ENCODE measurements around the gene SESTD1.

Gene SESTD1, protein sequence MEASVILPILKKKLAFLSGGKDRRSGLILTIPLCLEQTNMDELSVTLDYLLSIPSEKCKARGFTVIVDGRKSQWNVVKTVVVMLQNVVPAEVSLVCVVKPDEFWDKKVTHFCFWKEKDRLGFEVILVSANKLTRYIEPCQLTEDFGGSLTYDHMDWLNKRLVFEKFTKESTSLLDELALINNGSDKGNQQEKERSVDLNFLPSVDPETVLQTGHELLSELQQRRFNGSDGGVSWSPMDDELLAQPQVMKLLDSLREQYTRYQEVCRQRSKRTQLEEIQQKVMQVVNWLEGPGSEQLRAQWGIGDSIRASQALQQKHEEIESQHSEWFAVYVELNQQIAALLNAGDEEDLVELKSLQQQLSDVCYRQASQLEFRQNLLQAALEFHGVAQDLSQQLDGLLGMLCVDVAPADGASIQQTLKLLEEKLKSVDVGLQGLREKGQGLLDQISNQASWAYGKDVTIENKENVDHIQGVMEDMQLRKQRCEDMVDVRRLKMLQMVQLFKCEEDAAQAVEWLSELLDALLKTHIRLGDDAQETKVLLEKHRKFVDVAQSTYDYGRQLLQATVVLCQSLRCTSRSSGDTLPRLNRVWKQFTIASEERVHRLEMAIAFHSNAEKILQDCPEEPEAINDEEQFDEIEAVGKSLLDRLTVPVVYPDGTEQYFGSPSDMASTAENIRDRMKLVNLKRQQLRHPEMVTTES

DNA sequence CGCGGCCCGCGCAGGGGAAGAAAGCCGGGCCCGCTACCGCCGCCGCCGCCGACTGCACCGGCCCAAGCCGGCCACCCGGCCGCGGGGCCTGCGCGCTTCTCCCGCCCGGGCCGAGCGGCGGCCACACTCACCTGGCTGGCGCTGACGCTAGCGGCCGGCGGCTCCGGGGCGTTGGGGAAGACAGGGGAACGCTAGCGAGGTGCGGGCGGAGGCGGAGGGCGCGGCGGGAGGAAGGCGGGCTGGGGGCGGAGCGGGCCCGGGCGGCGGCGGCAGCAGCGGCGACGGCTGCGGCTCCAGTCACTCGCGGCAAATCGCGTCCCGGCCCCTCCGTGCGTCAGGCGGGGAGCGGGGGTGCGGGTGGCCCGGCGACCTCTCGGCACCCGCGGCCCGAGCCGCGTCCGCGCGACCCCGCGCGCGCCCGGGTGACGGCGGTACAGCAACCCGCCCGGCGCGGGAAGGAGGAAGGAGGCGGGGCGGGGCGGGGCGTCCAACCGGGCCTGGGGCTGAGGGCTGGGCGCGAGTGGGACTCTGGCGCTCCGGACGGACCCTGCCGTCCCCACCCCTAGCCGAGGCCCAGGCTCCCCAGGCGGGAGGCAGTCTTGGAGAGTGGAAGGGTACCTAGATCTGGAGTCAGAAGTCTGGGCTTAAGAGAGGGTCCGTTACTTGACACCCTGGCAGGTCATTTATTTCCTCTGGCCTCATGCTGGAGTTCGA, at the start of gene SESTD1:
SESTD1 (minus strand) TSS at position 465 of the 714 bp plus-strand sequence. CDS start 72,991 bp downstream, outside the sequence.
- DNase-seq: peak; percentile 25

DNA sequence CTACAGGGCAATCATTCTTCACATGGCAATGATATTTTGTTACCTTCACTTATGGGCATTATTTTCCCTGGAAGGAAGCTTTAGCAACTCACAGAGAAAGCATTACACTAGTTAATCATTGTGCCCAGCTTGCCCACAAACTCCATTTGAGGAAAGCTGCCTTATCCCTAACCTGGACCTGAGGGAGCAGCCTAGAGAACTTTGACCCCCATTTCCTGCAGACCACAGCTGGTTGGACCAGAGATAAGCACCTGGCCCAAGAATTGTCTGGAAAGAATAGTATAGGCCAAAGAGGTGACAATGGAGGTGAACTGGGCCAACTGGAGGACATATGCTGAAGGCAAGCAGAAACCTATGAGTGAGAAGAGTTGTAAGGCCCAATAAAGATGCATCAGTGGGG, 48.4 kb upstream of the SESTD1 start:
- no peak for DNase-seq

DNA sequence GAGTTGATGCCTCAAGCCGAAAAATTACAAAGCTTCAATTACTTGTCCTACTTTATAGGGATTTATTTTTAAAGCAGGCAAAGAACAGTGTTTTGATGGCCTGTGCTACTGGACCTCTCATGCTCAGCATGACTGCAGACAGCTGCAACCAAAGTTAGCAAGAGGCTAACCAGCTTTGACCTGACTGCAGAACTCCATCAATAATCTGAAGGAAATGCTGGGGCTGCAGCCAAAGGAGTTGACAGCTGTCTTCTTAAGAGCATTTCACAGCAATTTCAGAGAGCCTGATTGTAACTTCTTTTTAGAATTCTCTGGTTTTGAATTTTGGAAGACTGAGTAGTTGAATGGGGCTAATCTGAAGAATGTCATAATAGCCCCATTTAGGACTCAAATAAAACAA, 46.5 kb upstream of the SESTD1 start:
- no peak for DNase-seq

DNA sequence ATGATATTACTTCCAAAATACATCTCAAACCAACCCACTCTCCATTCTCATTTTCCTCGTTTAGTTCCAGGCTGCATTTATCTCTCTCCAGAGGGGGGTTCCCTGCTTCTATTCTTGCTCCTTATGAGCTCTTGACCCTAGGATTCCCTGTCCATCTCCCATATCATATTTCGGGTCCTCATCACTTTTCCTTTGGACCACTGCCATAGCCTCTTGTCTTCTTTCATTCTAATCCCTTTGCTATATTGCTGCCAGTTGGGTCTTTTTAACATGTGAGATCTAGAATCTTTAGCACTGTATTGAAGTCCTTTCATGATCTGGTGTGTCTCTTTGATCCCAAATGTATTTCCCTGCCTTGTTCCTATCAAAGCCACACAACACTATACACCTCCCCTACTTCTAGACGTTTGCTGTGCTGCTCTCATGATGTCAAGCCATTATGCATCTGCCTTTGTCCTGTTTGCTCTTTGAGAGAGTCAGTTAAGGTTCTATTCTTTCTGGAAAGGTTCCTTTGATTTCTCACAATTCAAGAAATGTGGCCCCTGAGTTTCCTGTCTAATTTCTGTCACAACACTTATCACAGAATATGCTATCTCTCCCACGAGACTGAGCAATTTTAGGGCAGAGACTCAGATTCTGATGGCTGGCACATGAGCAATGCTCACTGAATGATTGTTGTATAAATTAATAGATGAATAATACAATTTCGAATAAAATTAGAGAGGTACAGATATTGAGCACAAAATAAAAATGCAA, 43.2 kb upstream of the SESTD1 start:
- no peak for DNase-seq

DNA sequence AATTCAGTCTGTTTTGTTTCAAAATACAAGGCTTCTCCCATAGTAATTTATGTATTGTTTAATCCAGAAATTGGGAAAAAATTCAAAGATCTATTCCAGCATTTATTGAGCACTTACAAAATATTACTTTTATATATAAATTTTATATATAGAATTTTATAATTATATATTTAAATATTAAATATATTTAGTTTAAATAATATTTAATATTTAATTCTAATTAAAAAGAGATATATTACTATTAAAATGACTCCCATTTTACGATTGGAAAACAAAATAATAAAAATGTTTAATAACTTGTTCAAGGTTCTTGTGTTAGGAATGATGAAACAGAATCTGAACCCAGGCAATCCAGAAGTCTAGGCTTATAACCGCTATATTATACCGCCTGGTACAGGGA, 40.5 kb upstream of the SESTD1 start:
- DNase-seq: no peak

DNA sequence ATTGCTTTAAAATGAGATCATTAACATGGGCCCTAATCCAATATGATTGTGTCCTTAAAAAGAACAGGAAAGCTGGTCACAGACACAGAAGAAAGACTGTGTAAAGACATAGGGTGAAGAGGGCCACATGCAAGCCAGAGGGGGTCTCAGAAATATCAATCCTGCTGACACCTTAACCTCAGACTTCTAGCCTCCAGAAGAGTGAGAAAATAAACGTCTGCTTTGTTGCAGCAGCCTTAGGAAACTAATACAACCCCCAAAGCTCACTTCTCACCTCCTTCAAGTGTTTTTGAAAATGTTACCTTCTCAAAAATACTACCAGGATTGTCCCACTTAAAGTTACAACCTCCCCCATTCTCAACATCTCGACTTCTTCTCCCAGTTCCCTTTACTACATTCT, 39.8 kb upstream of the SESTD1 start:
- DNase-seq: no peak

DNA sequence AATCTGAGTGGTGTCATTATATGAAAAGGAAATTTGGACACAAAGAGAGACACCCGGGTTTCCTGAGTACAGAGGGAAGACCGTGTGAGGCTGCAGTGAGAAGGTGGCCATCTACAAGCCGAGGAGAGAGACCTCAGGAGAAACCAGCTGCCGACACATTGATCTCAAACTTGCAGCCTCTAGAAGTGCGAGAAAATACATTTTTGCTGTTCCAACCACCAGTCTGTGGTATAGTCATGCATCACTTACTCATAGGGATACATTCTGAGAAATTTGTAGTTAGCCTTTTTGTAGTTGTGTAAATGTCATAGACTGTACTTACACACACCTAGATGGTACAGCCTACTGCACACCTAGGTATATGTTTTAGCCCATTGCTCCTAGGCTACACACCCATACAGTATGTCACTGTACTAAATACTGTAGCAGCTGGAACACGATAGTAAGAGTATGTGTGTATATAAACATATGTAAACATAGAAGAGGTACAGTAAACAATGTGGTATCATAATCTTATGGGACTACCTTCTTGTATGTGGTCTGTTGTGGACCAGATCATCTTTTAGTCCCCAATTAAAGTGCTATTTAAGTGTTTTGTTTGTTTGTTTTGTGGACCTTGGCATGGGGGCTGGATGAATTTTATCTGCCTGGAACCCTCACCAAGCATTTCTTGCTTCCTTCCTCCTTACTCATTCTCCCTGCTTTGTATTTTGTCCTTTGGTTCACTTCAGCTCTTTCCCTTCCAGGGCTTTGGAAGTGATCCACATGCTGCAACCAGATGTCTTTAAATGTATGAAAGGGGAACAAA, 38.3 kb upstream of the SESTD1 start:
- no peak for DNase-seq

DNA sequence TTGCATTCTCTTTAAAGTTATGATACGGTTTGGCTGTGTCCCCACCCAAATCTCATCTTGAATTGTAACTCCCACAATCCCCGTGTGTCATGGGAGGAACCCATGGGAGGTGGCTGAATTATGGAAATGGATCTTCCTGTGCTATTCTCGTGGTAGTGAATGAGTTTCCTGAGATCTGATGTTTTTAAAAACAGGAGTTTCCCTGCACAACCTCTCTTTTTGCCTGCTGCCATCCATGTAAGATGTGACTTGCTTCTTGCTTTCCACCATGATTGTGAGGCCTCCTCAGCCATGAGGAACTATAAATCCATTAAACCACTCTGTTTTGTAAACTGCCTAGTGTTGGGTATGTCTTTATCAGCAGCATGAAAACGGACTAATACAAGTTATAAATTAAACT, 37.5 kb upstream of the SESTD1 start:
- DNase-seq: no peak

DNA sequence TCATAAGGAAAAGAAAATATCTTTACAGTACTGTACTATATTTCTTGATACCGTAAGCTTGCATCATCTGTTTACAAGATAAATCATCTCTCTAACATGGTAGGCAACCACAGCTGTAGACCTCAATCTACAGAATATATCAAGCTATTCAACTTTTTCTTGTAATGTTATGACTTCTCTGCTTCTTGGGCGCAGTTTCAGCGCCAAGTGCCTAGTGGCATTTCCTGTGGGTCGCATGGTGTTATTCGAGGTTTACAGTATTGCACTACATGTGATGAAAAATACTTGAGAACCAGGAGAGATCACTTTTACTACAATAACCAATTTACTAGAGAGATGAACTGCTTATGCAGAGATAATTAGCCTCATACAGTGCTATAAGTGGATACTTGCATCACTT, 34.0 kb upstream of the SESTD1 start:
- no peak for DNase-seq

DNA sequence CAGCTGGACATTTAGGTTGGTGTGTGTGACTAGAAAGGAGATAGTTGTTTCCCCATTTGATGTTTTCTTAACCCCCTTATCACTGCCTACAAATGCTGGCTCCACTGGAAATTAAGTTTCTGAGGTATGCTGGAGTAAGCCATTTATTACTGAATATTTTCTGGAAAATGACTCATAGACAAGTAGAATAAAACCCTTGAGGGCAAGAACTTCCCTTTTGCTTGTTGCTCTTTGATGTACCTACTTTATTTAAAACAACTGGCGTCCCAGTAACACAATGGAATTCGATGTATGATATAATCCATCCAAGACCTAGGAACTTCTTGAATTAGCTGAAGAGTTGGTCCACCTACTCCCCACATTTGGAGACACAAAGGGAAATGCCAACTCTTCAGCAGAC, 33.3 kb upstream of the SESTD1 start:
- no peak for DNase-seq

DNA sequence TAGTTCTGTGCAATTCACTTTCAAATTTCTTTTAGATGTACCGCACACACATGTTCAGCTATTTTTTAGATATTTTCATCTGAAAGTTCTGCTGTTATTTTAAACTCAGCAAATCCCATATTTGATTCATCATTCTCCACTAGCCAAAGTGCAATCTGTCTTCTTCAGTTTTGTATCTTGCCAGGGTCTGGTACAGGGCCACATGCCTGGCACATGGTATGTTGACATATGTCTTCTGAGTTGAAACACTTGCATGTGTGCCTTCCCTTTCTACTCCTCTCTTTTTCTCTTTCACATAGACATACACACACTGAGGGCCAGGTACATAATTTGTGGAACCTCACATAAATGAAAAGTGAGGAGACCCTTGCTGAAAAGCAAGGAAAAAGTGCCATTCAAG, 25.7 kb upstream of the SESTD1 start:
- DNase-seq: no peak

DNA sequence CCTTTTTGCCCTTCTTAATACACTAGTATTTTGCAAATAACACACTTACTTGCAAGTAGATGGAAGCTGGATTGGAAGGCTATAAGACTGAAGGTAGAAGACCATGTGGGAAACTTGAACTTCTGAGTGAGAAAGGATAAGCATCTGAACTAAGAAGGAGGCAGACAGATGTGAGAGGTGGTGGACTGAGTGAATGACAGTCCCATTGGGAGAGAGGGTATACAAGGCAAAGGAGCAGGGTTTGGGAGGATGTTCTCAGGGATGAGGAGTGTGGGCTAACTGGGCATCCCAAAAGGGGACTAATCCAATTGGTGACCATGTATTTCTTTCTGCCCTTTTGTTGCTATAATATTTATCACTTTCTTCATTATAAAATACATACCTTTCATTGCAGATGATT, 20.4 kb upstream of the SESTD1 start:
- DNase-seq: no peak

DNA sequence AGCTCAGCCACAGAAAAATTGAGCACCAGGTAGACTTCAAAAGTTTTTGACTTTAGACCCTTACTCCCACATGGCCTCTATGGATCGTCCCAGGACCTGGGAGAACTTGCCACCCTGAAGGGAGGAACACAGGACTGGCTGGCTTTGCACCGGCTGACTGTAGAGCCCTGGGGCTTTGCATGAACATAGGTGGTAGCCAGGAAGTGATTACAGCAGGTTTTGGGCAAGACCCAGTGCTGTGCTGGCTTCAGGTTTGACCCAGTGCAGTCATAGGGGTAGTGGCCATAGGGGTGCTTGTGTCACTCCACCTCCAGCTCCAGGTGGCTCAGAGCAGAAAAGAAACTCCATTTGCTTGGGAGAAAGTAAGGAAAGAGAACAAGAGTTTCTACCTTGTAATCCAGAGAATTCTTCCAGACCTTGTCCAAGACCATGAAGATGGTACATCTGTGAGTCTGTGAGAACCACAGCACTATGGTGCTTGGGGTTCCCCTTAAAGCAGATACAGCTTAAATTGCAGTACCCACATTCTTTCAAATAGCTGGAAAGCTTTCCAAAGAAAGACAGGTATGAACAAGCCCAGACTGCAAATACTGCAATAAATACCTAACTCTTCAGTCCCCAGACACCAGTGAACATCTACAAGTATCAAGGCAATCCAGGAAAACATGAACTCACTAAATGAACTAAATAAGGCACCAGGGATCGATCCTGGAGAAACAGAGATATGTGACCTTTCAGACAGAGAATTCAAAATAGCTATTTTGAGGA, 13.0 kb upstream of the SESTD1 start:
- DNase-seq: no peak

DNA sequence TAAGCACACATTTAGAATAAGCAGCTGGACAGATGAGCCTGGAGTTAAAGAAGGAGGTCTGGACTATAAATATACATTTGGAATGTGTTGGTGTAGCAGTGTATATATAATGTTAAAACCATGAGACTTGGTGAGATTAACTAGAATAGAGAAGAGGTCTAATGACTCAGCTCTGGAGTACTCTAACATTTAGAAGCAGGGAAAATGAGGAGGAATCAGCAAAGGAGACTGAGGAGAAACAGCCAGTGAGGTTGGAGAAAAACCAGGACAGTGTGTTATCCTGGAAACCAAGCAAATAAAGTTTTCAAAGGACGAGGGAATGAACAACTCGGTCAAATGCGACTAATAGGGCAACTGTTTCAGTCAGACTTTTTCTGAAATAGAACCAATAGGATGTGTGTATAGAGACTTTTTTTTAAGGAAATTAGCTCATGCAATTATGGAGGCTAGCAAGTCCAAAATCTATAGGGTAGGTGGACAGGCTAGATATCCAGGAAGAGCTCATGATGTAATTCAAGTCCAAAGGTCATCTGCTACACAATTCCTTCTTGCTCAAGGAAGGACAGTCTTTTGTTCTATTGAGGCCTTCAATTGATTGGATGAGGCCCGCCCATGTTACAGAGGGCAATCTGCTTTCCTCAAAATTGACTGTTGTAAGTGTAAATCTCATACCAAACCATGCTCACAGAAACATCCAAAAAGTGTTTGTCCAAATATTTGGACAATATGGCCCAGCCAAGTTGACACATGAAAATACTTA, 10.8 kb upstream of the SESTD1 start:
- DNase-seq: no peak

DNA sequence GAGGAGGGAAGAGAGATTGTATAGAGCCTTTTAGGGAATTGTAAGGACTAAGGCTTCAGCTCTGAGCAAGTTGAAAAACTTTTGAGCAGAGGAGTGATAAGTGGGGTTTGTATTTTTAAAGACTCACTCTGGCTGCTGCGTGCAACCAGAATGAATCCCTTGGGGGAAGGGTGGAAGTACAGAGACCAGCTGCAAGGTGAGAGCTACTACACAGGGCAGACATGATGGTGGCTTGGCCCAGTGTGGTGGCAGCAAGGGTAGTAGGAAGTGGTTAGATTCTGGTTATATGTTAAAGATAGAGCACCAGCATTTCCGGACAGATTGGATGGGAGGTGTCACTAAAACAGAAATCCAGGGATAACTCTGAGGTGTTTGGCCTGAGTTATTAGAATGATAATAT, 10.1 kb upstream of the SESTD1 start:
- no peak for DNase-seq

DNA sequence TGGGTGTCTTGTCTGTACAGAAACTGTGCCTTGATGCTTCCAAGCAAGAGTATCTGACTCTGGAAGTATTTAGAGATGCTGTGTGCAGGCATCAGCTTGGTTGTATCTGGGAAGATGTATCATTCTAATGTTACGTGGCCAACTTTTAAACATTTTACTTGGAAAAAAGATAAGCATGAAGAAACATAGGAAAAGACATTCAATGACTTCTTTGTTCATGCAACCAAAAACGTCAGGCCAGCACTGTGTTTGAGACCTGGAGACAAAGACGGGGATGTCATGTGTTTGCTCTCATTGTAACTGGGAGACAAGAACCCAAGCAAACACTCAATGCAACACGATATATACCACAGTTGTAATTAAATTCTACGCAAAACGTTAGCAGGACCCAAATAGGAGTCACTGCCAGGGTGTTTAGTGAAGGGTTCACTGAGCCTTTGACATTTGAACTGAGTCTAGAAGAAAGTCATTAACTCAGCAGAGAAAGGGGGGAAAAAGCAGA, 8.9 kb upstream of the SESTD1 start:
- DNase-seq: no peak

DNA sequence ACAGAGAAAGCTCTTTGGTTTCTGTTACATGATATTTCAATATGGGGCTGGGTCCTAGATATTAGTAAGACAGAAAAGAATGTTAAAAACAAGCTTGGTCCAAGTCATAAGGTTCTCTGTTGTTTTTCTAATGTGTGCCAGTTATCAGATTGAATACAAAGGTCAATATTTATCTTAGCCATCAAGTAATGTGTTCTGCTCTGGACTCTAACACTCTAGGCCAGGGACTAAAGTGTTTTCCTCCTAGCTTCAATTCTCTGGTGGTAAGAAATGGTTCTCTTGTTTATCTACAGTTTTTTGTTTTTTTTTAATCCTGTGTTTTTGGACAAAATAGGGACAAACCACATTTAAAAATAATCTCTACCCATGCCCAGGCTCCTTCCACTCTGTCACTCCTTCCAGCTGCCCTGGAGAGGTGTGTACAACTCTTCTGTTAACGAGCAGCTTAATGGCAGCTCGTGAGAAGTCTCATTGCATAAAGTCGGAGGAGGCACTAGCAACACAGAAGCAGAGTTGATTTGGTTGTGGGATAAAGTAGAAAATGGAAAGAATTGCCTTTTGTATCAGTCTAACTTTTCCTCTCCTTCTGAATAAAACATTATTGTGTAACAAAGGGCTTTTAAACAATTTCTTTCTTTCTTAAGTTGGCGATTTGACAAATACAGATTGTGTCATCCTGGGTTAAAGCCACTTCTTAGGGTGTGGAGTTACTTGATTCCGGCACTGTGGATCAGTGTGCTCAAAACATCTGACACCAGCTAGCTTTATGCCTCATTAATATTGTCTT, 8.0 kb upstream of the SESTD1 start:
- DNase-seq: no peak

DNA sequence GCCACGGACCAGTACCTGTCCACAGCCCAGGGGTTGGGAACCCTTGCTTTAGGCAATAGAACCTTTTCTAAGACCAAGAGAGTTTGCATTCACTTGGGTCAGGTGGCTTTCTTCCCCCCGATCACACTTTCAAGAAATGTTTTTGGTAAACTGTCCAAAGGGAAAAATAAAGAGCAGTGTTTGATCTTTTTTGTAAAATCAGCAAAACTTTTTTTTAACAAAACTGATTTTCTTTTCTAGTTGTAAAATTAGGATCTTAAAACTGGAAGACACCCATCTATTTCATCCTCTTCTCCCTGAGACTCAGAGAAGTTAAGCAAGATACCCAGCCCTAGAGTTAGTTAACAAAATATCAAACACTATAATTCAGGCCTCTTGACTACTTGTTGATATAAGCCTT, 6.1 kb upstream of the SESTD1 start:
- DNase-seq: no peak

DNA sequence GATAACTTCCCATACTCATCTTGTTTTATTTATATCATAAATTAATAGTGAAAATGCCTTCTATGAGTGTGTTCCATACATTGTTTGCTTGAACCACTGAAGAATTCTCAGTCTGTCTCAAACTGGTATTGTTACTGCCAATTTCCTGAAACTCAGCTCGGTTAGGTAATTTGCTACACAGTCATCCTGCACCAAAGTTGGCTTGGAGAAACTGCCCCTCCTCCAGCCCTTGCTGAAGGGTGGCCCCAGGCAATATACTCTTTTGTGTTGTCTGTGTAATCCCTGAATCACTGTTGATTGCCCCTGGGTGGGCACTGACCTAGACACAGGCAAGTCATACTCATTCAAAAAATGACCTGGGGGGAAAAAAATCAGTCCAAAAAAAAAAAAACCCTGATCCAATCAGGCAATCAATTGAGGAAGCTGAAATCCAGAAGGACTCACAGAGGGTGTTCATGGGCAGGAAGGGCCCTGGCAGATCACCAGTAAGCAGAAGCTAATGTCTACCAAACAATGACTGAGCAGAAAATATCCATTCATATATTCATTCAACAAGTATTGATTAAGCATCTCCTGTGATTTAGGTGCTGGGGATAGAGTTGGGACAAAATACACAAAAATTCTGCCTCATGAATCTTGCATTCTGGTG, 3.8 kb upstream of the SESTD1 start:
- no peak for DNase-seq

All from hematopoietic multipotent progenitor cell treated with erythropoietin and hydrocortisone succinate and interleukin-3 and kit ligand, for 8 days (in vitro differentiated cells).